ELR (cell line): Measurements from ENCODE around the gene SYNE1.
A peak's percentile ranks its signal among the peaks of the same experiment; 100 is the strongest.
"Not testable (repeated sequence)": the region's sequence is repeated elsewhere in the genome, so short reads cannot be mapped to it uniquely, and the experiment has no call there.

ENCODE experiments used
- DNase-seq: peaks from one replicate; pipeline ENCODE4 v3.0.0-alpha.2; 2015; ENCODE audit warnings: low read depth

Gene SYNE1

GRCh38 chr6:152566103-152566875, 70.9 kb downstream of the SYNE1 start:
- no peak for DNase-seq

- no peak for DNase-seq
These were observed 74.0 kb downstream of the SYNE1 start for GRCh38 chr6:152563177-152563576.

GRCh38 chr6:152558798-152559197, 78.4 kb downstream of the SYNE1 start:
- DNase-seq, result not testable (repeated sequence)

GRCh38 chr6:152557502-152557901, 79.7 kb downstream of the SYNE1 start:
- no peak for DNase-seq

- no peak for DNase-seq
These were observed 82.3 kb downstream of the SYNE1 start for GRCh38 chr6:152554851-152555250.

- DNase-seq, result peak; percentile 69
These were observed 84.4 kb downstream of the SYNE1 start for GRCh38 chr6:152552616-152553209.

GRCh38 chr6:152543519-152543918, 93.6 kb downstream of the SYNE1 start:
- no peak for DNase-seq

- no peak for DNase-seq
These were observed 96.8 kb downstream of the SYNE1 start for GRCh38 chr6:152540381-152540780.

- no peak for DNase-seq
These were observed 102.6 kb downstream of the SYNE1 start for GRCh38 chr6:152534541-152534940.

GRCh38 chr6:152532556-152533422, 104.4 kb downstream of the SYNE1 start:
- no peak for DNase-seq

- no peak for DNase-seq
These were observed 105.5 kb downstream of the SYNE1 start for GRCh38 chr6:152531659-152532058.

GRCh38 chr6:152529369-152529768, 107.8 kb downstream of the SYNE1 start:
- peak; percentile 21 for DNase-seq

- DNase-seq, result not testable (repeated sequence)
These were observed 123.0 kb downstream of the SYNE1 start for GRCh38 chr6:152514120-152514519.

GRCh38 chr6:152509916-152510315, 127.2 kb downstream of the SYNE1 start:
- DNase-seq, result no peak

GRCh38 chr6:152508477-152508876, 128.7 kb downstream of the SYNE1 start:
- no peak for DNase-seq

GRCh38 chr6:152503546-152503945, 133.6 kb downstream of the SYNE1 start:
- peak; percentile 57 for DNase-seq

GRCh38 chr6:152502421-152503188, 134.6 kb downstream of the SYNE1 start:
- DNase-seq, result peak; percentile 5

- DNase-seq, result no peak
These were observed 137.2 kb downstream of the SYNE1 start for GRCh38 chr6:152499931-152500330.

- no peak for DNase-seq
These were observed 140.4 kb downstream of the SYNE1 start for GRCh38 chr6:152496731-152497130.

- DNase-seq, result not testable (repeated sequence)
These were observed 141.7 kb downstream of the SYNE1 start for GRCh38 chr6:152495456-152495855.

- not testable (repeated sequence) for DNase-seq
These were observed 144.9 kb downstream of the SYNE1 start for GRCh38 chr6:152492281-152492680.

GRCh38 chr6:152491501-152491900, 145.7 kb downstream of the SYNE1 start:
- DNase-seq, result not testable (repeated sequence)
